Effector CD8-positive, alpha-beta T cell (primary cell): ENCODE data around the gene LMNTD2.
"Not testable (repeated sequence)": the region's sequence is repeated elsewhere in the genome, so short reads cannot be mapped to it uniquely, and the experiment has no call there.

ENCODE experiments used
- DNase-seq: peaks from one replicate; lab custom pipeline; 2025; lab: John Stamatoyannopoulos, UW

Gene LMNTD2

DNA sequence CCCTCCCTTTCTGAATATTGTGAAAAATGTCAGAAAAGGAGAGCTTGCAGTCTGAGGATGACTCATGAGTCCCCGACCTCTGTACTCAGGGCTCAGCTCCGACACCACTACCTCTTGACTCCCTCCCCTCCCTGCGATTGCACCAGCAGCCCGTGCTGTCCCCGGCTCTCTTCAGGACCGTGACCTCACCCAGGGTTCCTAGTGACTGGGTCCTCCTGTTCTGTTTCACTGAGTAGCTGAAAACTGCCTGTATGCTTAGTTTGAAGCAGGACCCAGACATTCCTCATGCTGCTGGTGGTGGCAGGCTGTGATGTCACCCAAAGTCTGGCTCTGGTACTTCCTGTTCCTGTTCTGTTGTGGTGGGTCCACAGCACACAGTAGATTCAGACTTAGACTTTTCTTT lies 27.4 kb upstream of the LMNTD2 start:
- DNase-seq: peak; percentile 44

GRCh38 chr11:587546-587945 lies 27.0 kb upstream of the LMNTD2 start:
- DNase-seq: no peak

GRCh38 chr11:586376-587316 lies 26.1 kb upstream of the LMNTD2 start:
- DNase-seq: no peak

DNA sequence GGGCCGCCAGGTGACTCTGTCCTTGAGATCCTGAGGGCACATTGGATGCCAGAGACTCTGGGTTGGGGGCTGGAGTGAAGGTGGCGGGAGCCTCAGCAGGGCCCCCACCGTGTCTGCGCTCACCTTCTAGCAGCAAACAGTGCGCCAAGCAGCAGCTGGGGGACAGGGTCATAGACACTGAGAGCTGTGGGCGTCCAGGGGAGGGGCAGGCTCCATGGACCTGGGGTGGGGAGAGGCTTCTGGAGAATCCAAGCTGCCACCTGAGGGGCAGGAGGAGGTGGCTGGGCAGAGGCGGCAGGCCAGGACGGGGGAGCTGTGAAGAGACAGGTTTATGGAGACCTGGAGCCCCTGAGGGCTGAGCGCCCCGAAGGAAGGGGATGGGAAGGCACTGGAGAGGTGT lies 23.7 kb upstream of the LMNTD2 start:
- DNase-seq: no peak

- DNase-seq: no peak
These were observed 21.2 kb upstream of the LMNTD2 start for GRCh38 chr11:581752-582151.

GRCh38 chr11:581342-581741 lies 20.8 kb upstream of the LMNTD2 start:
- no peak for DNase-seq

DNA sequence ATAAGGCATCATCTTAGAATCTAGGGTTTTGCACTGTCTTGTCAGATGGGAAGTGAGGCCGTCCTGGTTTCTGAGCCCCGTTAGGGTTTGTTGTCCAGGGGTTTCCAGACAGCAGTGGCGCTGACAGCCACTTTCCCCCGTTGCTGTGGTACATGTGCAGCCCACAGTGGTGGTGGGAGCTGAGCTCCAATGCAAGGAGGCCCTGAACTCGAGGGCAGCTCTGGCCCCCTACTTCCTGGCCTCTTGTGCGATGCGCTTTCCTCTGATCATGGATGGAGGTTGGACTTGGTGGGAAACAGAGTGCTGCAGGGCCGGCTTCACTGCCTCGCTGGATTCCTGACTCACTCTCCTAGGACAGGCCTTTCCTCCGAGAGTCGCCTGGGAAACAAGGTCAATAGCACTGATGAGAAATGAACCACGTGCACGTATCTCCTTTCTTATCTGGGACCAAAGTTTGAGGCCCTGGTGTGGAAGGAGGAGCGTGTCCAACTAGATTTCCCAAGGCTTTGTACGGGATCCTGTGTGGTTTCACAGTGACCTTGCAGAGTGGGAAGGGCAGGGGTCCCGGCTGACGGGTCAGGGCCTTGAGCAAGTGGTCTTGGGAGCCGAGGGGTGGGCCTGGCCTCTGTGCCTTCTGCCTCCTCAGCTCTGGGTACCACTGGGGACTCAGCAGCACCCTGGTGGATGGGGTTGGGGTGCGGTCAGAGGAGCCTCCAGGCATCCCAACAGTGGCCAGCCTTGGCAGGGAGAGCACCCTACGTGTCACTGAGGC lies 19.5 kb upstream of the LMNTD2 start:
- no peak for DNase-seq

DNA sequence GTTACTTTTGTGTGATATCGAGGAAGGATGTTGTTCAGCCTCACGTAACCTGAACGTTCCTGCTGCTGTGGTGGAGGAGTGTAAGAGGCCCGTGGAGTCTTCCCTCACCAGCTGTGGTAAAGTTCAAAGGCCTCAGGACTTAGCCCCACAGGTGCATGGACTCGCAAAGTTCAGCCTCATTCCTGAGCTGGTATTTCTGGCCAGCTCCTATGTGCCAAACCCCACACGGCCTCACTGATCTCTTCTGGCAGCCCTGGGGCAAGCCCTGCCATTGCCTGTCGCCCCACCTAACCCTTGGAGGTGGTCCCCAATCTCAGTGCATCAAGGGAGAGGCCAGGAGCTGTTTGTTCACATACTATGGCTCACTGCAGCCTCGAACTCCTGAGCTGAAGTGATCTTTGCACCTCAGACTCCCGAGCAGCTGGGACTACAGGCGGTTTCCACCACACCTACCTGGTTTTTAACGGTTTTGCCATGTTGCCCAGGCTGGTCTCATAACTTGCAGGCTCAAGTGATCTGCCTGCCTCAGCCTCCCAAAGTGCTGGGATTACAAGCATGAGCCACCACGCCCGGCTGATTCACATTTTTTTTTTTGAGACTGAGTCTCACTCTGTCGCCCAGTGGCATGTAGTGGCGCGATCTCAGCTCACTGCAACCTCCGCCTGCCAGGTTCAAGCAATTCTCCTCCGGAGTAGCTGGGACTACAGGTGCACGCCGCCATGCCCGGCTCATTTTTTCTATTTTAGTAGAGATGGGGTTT lies 17.9 kb upstream of the LMNTD2 start:
- no peak for DNase-seq

DNA sequence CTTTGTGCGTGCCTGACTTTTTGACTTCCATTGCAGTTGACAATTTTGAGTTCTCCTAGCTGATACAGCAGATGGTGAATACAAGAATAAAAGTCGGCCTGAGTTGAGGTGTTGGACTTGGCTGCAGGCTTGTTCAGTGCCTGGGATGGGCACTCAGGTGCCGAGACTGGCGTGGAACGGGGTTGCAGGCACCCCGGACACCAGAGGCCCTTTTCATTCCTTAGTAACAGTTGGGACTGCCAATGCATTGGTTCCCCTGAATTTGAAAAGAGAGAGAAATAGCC lies 17.0 kb upstream of the LMNTD2 start:
- DNase-seq: no peak

DNA sequence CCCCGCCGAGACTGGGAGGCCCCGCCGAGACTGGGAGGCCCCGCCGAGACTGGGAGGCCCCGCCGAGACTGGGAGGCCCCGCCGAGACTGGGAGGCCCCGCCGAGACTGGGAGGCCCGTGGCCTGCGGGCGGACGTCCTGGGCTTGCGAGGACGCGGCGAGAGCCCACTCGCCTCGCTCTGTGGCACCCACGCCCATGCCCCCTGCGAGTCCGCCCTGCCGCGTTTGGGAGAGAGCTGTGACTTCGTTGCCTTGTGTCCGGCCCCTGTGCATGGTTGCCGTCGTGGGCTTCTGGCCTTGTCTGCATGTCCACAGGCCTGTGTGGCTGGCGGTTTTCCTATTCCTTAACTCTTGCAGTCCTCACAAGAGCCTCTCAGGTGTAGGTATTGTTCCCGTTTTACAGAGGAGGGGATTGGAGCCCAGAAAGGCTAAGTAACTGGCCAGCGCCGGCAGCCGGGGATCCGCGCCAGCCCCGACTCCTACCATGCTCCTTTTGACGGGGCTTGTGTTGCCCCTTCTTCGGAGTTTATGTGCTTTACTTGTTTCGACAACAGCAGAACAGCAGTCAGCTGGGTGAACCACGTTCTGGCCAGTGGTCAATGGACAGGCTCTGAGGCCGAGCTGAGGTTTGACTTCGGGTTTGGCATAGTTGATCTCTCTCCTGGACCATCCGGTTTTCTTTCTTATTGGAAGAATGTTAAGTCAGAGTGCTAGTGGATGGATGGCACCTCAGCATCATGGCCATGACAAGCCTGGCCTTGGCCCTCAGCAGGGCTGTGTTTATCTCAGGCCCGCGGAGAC lies 16.5 kb upstream of the LMNTD2 start:
- DNase-seq: no peak

DNA sequence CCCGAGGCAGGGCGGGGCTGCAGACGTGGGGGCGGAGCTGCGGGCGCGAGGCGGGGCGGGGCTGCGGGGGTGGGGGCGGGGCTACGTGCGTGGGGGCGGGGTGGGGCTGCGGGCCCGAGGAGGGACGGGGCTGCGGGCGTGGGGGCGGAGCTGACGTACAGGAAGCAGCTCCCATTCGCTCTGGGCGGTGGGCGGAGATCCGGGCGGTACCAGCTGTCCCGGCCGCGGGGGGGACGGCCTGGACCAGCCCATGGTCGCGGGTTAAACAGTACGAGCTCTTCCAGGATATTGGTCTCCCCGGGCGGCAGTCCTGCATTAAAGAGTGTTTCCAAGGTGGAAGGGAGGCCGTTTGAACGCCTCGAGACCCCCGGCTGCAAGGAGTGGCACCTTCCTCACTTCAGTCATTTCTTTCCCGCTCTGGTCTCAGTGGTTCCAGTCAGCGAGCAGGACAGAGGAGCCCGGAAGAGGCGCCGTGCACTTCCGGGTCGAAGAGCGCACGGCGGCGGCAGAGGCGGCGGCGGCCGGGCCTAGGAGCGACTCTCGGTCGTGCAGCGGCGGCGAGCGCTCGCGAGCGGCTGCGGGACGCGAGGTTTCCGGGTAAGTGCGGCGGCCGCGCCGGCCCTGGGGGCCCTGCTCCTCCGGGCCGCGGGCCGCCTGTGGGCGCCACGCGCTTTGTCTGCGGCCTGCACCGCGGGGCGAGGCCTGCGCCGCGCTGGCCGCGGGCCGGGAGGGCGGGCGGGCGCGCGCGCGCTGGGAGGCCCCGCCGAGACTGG lies 15.6 kb upstream of the LMNTD2 start, which contains the start of gene PHRF1:
TSS of gene PHRF1 (plus strand) at position 475 of the 773 bp plus-strand sequence. CDS start 5,043 bp downstream, outside the sequence.
- peak; percentile 94 for DNase-seq

DNA sequence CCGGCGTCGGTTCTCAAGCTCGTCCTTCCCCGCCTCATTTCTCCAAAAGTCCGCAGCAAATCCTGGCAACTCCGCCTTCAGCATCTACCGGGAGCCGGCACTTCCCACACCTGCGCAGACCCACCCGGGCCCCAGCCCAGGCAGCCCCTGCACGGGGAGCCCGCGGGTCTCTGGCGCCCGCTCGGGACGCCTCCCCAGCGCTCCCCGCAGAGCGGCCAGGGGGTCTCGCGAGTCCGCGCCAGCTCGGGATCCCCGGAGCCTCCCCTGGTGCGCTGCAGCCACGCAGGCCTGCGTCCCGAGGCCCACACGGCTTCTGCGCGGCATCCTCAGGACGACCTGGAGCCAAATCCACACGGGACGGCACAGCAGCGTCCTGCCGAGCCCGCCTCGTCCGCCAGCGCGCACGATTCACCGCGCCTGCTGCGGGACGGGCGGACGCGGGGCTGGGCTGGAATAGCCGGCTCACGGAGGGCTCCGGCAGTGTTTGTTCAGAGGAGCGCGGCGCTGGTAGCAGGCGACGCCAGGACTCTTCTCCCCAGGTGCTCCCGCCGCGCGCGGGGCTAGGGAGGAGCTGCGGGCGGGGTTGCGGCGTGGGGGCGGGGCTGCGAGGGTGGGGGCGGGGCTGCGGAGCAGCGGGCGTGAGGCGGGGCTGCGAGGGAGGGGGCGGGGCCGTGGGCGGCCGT lies 14.9 kb upstream of the LMNTD2 start:
- DNase-seq: peak; percentile 94

DNA sequence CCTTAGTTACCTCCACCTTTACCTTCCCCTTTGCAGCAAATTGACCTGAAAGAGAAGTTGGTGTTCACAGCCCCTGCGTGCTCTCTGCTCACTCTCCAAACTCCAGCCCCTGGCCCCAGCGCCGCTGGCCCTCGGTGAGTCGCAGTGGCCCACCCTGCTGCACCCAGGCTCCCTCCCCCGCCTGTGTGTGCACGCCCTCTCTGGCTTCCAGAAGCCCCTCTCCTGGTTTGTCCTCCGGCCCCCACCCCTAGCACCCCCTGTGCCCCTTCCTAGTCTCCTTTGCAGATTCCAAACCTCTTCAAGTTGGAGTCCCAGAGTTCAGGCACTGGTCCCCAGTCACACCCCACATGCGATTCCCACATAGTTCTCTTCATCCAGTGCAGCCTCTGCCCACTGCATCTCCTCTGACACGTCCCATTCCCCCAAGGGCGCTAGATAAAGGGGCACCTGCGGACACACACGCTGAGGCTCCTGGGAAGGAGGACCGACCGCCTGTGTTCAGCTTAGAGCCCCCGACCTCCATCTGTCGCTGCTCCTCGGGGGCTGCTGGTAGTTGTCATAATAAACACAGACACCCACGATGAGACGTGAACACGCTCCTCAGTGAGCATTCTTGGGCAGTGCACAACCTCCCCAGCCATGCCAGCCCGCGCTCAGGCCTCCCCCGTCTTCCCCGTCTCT lies 14.2 kb upstream of the LMNTD2 start:
- no peak for DNase-seq

GRCh38 chr11:574031-574570 lies 13.6 kb upstream of the LMNTD2 start:
- not testable (repeated sequence) for DNase-seq

DNA sequence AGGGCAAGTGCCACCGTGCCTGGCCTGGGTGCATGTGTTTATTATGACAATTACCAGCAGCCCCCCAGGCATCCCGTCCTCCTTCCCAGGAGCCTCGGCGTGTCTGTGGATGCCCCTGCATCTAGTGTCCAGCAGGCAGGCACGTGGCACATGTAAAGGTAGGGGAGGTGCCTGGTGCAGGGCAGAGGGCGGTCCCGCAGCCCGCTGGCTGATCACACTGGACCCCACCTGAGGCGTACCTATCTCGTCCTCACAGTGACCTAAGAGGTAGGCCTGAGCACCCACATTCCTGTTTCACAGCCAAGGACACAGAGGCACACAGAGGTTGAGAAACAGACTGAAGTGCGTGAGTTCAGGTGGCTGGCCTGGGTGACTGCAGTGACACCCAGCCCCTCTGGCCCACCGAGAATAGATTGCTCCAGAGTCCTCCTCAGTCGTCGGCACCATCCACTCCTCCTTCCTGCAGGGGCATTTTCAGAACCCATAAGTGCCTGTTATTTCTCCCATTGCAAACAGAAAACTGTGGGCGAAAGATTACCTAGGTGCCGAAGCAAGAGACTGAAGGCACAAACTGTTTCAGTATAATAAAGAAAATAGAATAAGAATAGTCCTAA lies 12.7 kb upstream of the LMNTD2 start:
- no peak for DNase-seq

GRCh38 chr11:571802-572185 lies 11.3 kb upstream of the LMNTD2 start:
- no peak for DNase-seq

GRCh38 chr11:569158-569885 lies 8.8 kb upstream of the LMNTD2 start:
- DNase-seq: no peak
